ENCODE results near the gene FGA.

Gene FGA

DNA sequence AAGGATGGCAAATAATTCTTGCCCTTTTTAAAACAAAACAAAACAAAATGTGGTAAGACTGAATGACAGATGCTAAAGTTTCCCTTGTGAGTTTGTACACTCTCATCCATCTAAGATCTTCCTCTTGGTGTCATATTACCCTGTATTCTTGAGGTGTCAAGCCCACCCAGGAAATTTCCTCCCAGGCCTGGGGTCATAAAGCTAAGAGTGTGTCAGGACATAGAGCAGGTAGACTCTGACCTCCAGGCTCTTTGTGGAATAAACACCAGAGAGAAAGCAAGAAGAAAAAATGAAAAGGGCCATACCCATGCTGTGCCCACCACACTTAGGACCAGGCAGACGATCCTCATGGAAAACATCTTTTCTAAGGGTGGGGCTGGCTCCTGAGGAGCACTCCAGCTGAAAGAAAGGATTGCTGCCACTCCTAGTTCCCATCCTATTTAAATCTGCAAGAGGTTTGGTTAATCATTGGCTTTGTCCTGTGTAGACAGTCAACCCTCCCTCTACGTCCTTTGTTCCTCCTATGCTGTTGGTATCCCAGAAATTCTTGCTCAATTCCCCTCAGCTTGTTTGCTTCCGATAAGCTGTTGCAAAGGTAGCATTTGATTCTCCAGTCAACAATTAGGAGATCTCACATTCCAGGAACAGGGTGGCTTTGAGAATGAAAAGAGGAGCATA is at the start of gene FGA:
TSS of gene FGA (minus strand) at position 414 of the 678 bp plus-strand sequence. CDS start at position 359, 55 bp downstream.
- no peak for DNase-seq

DNA sequence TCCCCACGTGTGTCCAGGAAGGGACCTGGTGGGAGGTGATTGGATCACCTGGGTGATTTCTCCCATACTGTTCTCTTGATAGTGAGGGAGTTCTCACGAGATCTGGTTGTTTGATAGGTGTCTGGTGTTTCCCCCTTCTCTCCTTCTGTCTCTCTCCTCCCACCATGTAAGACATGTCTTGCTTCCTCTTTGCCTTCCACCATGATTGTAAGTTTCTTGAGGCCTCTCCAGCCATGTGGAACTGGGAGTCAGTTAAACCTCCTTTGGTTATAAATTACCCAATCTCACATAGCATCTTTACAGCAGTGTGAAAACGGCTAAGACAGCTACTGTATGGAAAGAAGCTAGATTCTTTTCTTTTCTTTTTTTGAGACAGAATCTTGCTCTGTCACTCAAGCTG is 43.5 kb upstream of the FGA start:
- DNase-seq: no peak

DNA sequence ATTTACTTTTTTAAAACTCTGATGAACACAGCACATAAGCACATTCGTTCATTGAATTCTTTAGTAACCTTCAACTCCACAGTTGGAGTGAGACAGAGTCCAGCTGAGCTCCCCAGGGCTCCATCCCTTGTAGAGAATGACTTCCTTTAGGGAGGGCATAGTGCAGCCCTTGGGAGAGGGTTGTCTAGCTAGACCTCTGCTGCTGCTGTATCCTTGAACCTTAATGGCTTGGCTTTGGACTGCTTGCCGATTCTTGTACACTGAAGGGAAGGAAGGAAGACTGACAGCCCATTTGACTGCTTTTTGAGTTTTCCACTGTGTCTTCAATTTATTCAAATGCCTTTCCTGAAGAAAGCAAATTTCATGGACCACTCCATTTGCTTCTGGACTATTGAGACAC is 41.3 kb upstream of the FGA start:
- DNase-seq: no peak

DNA sequence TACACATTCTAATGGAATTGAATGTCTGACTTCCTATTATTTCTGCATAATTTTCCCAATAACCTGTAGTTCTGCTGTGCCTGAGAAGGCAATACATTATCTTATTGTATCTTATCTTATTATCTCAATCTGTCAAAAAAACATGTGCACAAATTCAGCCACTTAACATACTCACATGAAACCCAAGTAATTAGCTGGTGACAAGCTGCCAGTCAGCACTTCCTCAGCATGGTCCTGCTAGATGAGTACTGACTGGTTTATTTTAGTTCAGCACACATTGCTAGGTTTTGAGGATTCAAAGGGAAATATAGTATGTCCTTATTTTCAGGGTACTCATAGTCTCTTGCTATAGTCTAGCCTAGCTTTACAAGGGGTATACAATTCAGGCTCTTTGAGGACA is 39.8 kb upstream of the FGA start:
- no peak for DNase-seq

DNA sequence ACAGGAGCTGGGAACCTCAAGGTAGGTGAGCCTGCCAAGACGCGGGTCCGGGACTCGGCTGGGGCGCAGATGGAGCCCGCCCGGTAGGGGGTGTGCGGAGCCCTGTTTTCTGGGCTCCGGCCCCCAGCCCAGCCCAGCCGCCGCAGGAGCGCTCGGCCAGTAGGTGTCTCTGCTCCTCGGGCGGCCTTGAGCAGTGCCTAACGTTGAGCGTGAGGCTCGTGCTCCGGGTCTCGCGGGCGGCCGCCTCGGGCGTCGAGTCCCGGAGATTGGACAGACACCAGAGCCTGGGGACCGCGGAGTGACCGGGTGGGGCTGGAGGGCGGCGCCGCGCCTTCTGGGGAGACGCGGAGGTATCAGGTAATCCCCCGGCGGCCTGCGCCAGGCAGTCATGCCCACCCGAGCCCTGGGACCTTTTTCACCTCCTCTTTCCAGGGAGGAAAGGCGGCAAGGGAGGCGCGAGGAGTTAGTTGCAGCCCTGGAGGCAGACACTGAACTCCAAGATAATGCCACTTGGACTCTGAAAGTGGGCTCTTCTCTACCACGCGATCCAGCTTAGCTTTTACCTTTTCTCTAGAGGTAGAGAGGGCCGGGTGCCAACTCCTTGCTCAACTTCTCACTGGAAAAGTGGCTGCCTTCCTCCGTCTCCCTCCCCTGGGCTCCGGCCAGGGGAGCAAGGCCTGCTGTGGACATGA is 36.4 kb upstream of the FGA start:
- no peak for DNase-seq

DNA sequence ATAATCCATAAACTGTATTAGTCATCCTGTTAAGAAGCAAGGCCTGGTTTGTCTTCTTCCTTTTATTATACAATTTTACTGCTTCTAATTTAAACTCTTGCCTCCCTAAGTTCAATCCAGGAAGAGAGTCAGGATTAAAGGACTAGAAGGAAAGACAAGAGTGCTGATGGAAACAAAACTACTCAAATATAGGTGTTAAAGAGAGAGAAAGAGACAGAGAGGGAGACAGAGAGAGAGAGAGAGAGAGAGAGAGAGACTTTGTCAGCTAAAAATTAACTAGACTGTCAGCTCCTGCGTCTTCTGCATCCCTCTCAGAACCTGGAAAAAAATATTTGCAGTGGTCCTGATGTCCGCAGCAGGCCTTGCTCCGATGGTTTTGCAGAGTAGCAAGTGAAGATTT is 35.4 kb upstream of the FGA start:
- DNase-seq: no peak

DNA sequence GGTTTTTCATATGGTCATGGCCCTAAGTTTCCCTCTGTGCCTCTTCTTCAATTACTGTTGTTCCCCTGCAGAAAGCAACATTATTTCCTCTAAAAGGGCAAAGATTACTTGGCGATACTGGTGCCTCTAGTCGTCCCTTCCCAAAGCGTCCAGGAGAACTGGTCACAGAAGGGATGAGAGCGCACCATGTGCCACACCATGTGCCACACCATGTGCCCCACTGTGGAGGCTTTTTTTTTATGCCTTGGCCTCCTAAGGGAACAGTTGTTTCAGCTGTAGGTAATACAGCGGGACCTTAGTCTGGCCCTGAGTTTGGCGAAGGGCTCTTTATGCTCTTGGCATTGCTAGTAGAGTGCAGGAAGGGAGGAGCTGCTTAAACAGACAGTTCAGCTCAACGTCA is 33.5 kb upstream of the FGA start:
- DNase-seq: no peak

DNA sequence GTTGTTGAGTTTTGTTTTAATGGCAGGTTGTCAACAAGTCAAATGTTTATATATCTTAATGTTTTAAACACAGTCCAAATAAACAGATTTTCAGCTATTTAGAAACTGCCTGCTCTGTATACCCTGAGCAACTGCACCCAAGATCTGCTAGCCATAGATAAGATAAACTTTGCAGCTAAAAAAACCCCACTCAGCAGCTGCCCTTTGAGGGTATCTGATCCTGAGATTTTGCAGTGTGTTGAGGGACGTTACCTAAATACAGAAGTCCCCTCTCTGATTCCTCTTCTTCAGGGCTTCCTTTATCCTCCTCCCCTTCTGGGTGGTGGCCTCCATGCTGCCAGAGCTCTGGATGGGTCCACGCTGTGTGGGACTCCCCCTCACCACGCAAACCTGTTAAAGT is 32.9 kb upstream of the FGA start:
- no peak for DNase-seq

DNA sequence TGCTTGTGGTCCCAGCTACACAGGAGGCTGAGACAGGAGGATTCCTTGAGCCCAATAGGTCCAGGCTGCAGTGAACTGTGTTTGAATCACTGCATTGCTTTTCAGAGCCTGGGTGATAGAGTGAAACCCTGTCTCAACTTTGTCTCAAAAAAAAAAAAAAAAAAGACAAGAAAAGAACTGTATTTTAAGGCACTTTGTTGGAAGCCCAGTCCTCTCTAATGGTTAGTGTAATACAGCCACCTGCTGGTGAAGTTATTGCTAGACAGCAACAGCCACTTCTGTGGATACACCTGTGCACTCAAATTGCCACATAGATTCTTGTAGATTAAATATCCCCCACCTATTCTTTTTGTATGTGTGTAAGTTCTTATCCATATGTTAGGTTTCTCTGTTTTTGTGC is 32.1 kb upstream of the FGA start:
- peak; percentile 6 for DNase-seq

DNA sequence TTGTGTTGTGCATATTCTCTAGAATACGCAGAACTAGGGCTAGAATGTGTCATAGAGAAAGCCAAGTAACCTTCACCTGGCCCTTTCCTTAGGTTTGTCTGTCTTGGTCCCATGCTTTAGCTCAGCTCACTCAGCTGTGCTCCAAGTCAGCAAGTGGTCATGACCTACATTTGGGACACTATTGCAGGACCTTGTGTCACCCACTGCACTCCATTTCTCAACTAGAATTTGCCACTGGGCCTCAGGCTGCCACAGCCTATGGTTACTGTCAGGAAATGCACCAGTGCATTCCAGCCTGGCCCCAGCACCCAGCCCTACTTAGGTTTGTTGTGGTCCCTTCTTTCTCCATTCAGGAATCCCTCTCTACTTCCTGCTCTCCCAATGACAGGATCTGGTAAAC is 29.6 kb upstream of the FGA start:
- DNase-seq: no peak

DNA sequence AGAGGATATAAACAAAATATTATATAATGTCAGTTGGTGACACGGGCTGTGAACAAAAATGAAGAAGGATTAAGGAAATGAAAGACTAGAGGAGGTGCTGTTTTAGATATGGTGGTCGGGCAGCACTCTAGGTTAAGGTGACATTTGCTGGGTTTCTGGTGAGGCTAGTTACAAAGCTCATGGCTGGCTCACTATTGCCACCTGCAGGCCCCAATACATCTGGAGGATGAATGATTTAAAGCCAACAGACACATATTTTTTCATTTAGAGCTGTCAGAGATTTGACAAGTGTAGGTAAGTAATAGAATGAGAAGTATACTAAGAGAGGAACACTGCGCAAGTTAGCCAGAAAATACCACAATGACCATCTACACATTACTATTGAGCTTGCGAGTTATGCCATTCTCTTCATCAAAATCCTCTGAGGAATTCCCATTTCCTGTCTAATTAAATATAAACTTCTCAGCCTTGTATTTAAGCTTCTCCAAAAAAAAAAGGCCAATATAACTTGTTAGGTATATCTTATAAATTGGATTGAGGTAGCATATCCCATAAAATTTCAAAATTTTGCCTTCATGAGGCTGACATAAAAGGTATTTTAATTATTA is 28.3 kb upstream of the FGA start:
- DNase-seq: peak; percentile 10

DNA sequence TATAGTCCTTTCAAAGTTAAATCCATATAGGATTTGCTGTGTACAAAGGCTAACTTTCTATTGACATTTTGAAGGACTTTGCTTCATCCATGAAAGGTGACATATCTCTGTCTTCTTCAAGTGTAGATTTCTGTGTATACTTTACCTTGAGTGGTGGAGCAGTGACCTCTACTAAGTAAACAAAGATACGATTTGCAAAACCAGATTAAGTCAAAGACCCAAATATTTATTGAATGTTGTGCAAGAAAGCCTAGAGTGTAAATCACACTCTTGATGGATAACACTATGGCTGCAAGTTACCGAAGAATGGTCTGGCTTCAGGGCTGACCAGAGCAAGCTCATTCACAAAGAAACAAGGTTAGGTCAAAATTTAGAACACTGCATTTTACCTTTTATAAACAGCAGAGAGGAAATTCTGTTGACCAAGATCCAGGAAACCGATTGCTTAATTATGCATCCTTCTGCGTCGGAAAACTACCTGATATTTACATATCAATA is 27.3 kb upstream of the FGA start:
- DNase-seq: no peak

DNA sequence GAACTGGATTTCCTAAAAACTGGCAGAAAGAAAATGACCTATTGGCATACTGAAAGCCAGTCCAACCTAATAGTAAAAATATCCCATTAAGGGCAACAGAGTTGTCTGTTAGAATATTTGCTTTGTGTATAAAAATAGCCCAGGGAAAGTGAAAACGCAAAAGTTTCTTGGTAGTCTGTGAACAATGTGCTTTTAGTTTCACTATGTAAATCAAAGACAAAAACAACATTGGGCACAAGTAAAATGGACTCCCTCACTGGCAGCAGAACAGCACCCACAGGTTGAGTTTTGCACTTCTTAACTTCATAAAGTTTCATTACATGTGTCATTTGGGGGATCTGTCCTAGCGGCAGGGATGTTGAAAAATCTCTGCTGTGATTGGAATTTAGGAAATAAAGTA is 26.2 kb upstream of the FGA start:
- DNase-seq: no peak

DNA sequence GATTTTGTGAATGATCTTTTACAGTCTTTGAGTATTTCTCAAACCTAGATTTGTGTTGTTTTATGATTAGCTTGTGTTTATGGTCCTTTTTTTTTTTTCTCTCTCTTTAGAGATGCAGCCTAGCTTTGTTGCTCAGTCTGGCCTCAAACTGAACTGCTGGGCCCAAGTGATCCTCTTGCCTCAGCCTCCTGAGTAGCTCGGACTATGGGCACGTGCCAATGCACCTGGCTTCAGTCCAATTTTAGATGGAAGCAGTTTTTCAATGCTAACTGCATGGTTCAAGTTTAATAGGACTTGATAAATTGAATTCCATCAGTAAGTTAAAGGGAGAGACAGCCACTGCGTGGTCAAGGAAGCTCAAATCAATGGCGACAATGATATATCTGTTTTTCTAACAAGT is 25.7 kb upstream of the FGA start:
- no peak for DNase-seq

DNA sequence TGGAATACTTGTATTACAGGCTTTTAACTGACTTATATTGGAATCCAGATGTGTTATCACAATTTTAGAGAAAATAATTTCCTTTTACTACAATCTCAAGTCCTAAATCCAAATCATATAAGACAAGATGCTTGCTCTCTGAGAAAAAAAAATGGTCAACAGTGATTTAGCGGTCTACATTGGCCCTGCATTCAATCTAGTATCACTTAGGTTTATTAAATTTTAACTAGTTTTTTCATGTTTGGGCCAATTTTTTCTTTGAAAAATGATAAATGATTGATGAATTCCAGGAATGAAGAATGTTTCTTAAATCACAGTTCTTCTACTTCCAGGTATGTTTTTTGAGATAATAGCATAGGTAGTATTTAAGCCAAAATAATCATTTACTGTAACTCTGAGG is 24.7 kb upstream of the FGA start:
- DNase-seq: no peak

DNA sequence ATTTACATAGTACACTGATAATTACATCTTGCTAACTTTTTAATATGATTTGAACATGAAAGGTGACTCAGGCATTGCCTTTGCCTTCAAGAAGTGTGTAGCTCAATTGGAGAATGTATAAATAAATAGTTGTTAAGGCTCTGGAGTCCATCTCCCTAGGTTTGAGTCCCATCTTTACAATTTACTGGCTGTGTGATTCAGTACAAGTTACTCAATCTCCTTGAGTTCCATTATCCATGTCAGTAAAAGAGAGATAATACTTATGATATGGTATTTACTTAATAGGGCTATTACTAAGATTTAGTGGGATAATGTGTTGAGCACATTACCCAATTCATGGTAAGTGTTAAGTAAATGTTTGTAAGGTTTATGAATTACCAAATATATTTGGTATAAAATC is 23.8 kb upstream of the FGA start:
- no peak for DNase-seq

DNA sequence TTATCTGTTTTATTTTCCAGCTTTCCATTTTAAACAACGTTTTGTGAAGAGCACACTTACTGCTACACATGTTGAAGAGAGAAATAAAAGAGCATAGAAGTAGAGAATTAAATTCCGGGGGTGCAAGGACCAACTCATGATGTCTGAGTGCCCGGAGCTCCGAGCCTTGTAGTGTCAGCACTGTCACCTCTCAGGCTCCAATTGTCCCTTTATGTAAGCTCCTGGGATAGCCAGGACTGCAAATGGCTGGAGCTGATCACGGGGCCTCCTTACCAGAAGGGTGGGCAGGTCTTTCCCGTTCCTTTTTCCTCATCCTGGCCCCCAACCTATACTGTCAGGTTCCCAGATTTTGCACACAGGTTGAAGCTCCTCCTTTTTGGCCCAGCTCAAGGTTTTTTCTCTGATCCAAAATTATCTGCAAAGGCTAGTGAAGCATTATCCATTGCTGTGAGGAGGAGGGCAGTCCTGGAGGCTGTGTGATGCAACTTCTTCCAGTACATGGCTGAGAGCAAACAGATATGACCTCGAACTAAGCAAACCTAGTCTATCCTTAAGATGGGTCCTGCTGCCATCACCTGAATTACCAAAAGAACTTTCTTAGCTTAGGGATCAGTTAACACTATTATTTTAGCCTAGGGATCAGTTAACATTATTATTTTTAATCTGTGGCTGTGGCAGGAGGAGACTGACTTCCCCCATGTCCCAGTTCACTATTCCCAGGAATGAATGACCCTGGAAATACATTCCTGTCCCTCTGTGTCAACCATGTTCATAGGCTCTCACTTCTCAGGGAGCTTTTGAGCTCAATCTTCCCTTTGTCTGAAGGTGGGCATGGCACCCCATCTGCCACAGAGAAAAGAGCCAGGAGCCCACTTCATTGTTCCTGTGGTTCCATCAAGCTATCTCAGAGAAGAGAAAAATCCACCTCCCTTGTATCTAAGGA is 22.2 kb upstream of the FGA start, which contains the start of gene FGG:
TSS of gene FGG (minus strand) at position 185 of the 943 bp plus-strand sequence. CDS start at position 138, 47 bp downstream.
- no peak for DNase-seq

DNA sequence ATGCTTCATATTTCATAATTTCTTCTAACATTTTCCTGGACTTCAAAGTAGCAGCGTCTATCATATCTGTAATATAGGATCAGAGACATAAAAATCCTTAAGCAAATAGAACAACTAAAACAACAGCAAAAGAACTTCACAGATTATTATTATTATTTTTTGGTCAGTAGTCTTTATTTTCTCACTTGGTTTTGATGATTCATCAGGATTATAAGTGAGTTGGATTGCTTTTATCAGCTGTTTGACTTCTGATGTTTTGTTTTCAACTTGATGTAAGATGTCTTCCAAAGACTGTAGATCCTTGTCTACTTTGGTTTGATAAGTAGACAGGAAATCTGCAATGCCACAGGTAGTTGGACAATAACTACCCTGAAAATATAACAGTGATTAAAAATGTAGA is 21.3 kb upstream of the FGA start:
- no peak for DNase-seq

DNA sequence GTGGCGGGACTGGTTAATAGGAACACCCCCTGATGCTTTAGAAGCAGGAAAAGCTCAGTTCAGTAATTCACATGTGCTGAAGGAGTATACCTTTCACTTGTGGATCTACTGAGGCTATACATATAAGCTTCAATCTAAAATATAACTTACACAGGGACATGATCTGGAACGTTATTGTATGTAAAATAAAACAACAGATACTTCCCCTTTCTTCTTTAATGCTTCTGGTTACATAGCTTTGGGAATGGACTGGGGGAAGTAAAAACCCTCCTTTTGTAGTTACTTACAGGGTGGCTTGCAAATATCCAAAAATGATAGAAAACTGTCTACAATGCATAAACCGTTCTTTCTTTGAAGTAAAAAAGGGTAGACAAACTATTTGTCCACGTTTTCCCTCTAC is 20.0 kb upstream of the FGA start:
- DNase-seq: no peak

DNA sequence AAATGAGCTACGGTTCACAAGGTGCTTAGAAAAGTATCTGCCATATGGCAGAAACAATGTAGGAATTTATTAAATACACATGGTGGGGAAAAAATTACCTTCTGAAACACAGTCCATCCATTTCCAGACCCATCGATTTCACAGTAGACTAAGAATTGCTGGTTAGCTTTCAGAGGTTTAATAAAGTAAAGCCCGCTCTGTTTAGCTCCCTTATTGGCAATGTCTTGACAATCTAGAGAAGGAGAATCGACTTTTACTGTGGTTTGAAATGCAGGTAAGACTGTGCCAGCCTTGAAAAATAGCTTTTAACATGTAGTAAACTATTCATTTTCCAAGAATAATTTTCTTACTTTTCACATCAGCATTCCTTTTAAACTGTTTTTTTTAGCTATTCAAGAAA is 19.0 kb upstream of the FGA start:
- no peak for DNase-seq

DNA sequence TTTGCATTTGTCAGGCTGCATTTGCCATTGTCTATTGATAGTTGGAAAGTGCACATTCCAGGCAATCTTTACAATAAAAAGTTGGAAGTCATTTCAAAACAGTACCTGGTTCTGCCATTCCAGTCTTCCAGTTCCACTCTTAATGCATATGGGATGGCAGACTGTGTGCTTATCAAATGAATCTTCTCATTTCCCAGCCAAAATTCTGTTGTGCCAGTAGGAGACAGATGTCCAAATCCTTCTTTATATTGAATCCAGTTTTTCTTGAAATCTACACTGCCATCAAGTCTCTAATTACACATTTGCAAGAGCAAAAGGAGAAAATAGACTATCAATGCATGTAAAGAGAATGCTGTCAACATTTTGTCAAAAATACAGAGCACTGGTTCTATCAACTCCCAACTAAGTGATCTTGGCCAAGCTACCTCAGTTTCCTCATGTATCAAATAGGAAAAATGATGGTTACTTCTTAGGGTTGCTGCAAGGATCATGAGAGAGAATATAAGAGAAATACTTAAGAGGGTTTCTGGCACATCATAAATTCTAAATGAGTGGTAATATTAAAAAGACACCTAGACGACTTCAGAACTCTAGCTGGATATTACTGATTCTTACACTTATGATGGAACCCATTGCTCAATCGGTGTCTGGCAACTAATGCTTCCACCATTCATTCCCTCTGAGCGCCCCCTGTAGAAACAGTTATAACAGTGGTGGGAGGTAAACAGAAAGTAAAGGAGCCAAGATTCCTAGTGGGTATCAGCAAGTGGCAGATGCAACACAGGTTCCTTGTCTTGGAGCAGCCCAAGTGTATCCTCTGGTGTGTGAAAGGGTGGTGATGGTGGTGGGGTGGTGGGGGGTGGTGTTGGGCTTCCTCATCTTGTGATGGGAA is 18.1 kb upstream of the FGA start:
- DNase-seq: no peak

All from NCI-H748 treated with DMSO at 0.1 percent for 48 hours (cell line).